Measurements from ENCODE around the gene HAVCR2. TPM values are rescaled to one million over a fixed set of nuclear protein-coding genes. Genes with fewer than 3 reads are reported as not detected.

The HAVCR2 gene
- total and polyA plus RNA-seq, 2 of the 13 experiments (the other 11 are each of a cell fraction or from before 2014, with no cell fraction given): 0.07 to 0.16 TPM

DNA sequence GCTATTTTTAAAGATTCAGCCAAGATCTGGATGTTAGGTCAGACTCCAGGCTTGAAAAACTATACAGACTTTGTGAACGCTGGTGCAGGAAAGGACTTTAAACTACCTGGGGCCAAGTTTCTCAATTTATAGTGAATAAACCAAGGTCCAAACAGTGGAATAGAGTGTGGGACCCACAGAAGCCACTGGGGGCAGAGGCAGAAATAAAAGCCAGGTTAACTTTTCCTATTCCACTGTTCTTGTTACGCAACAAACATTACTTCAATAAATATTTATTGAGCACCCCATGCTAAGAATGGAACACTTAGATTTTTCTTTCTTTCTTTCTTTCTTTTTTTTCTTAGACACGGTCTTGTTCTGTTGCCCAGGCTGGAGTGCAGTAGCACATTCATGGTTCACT lies 38.9 kb downstream of the HAVCR2 start (continued):
- no peak for TF ChIP-seq ZHX1 (CRISPR knock-in tag; IDR thresholded peaks at IDR 0.05; ENCODE audit: low read depth)
- peak; percentile 20 for TF ChIP-seq STAG1 (CRISPR knock-in tag; IDR thresholded peaks at IDR 0.05)
- TF ChIP-seq ZNF770 (CRISPR knock-in tag; IDR thresholded peaks at IDR 0.05): peak; percentile 66
- no peak for TF ChIP-seq NFKBIZ (CRISPR knock-in tag; IDR thresholded peaks at IDR 0.05)
- 0 out of 2 replicates have a peak, but pooled peaks have one; percentile 16 for TF ChIP-seq HDAC1 (CRISPR knock-in tag; IDR thresholded peaks at IDR 0.05)
- no peak for TF ChIP-seq TGIF2 (CRISPR knock-in tag; IDR thresholded peaks at IDR 0.05)
- no peak for TF ChIP-seq MEIS2 (CRISPR knock-in tag; IDR thresholded peaks at IDR 0.05)
- peak; percentile 34; the same call in 1 of the 2 replicates for TF ChIP-seq MED1 (CRISPR knock-in tag; IDR thresholded peaks at IDR 0.05)
- no peak for TF ChIP-seq MTA1 (CRISPR knock-in tag; IDR thresholded peaks at IDR 0.05; ENCODE audit: borderline replicate concordance)
- TF ChIP-seq, protein P1, sequence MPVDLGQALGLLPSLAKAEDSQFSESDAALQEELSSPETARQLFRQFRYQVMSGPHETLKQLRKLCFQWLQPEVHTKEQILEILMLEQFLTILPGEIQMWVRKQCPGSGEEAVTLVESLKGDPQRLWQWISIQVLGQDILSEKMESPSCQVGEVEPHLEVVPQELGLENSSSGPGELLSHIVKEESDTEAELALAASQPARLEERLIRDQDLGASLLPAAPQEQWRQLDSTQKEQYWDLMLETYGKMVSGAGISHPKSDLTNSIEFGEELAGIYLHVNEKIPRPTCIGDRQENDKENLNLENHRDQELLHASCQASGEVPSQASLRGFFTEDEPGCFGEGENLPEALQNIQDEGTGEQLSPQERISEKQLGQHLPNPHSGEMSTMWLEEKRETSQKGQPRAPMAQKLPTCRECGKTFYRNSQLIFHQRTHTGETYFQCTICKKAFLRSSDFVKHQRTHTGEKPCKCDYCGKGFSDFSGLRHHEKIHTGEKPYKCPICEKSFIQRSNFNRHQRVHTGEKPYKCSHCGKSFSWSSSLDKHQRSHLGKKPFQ (CRISPR knock-in tag; IDR thresholded peaks at IDR 0.05; ENCODE audit: insufficient replicate concordance): no peak
- TF ChIP-seq ZNF354B (CRISPR knock-in tag; IDR thresholded peaks at IDR 0.05): no peak
- no peak for TF ChIP-seq ZNF891 (CRISPR knock-in tag; IDR thresholded peaks at IDR 0.05)
- TF ChIP-seq GABPA (IDR thresholded peaks at IDR 0.05; ENCODE audit: low read depth, low read length): no peak
- TF ChIP-seq GABPA (CRISPR knock-in tag; IDR thresholded peaks at IDR 0.05; ENCODE audit: low read depth): no peak
- no peak for TF ChIP-seq TRIM24 (CRISPR knock-in tag; IDR thresholded peaks at IDR 0.05)
- TF ChIP-seq SMC3 (IDR thresholded peaks at IDR 0.05; ENCODE audit: low read length): peak; percentile 41
- no peak for TF ChIP-seq RARA (CRISPR knock-in tag; IDR thresholded peaks at IDR 0.05)
- peak; percentile 81 for TF ChIP-seq CEBPG (CRISPR knock-in tag; IDR thresholded peaks at IDR 0.05)
- TF ChIP-seq ZNF335 (CRISPR knock-in tag; IDR thresholded peaks at IDR 0.05): no peak
- no peak for TF ChIP-seq NFATC3 (CRISPR knock-in tag; IDR thresholded peaks at IDR 0.05)
- TF ChIP-seq CEBPZ (IDR thresholded peaks at IDR 0.05; ENCODE audit: low read length): no peak
- no peak for TF ChIP-seq SATB2 (CRISPR knock-in tag; IDR thresholded peaks at IDR 0.05)
- TF ChIP-seq ZNF546 (CRISPR knock-in tag; conservative IDR thresholded peaks at IDR 0.05): no peak
- no peak for TF ChIP-seq ZNF264 (CRISPR knock-in tag; IDR thresholded peaks at IDR 0.05)
- TF ChIP-seq MEF2D (CRISPR knock-in tag; IDR thresholded peaks at IDR 0.05): 0 out of 2 replicates have a peak, but pooled peaks have one; percentile 47

Data from HepG2 (cell line).